NT2/D1 (cell line): Measurements from ENCODE around the gene SMARCAD1.

Experiments
- SUZ12 ChIP-seq: IDR thresholded peaks from 2 replicates; pipeline ENCODE4 v1.6.1; 2011; ENCODE audit not compliant: insufficient read length, insufficient read depth; ENCODE audit errors: extremely low read depth
- YY1 ChIP-seq: IDR thresholded peaks from 2 replicates; pipeline ENCODE4 v1.6.1; 2011; ENCODE audit not compliant: insufficient read length, insufficient read depth
- ZNF274 ChIP-seq: IDR thresholded peaks from 2 replicates; pipeline ENCODE4 v1.6.1; 2011; ENCODE audit warnings: mild to moderate bottlenecking, low read depth, low read length

GRCh38 chr4:94208266-94208665 is 601 bp downstream of the SMARCAD1 start:
- no peak for TF ChIP-seq ZNF274
- TF ChIP-seq SUZ12: no peak
- TF ChIP-seq YY1: no peak
